ENCODE results near the gene NT5DC2.

The NT5DC2 gene

GRCh38 chr3:52570076-52570475 lies 36.4 kb upstream of the NT5DC2 start:
- Histone ChIP-seq H3K9me2 (replicated peaks; ENCODE audit: control insufficient read depth, low read length) (no peaks in the 10 kb centered on the region), H3K4me3 (ENCODE audit: low read length) (no peak overlapping the region), H3K27me3 (ENCODE audit: control insufficient read depth, low read length) (no peaks in the 10 kb centered on the region), H3K4me2 (ENCODE audit: low read length) (no peak overlapping the region), H3K4me1 (ENCODE audit: control insufficient read depth, low read length) (no peaks in the 10 kb centered on the region), H3K36me3 (ENCODE audit: control insufficient read depth, low read length) (peaks cover 27% of the 10 kb centered on the region), H3K27ac (ENCODE audit: low read depth, low read length) (no peak overlapping the region), H4K20me1 (ENCODE audit: control insufficient read depth, insufficient read depth, low read depth, low read length) (no peaks in the 10 kb centered on the region), H3K9me3 (ENCODE audit: control insufficient read depth, insufficient read depth, low read length) (no peaks in the 10 kb centered on the region), H3K79me2 (ENCODE audit: control insufficient read depth, low read length) (no peaks in the 10 kb centered on the region), H3F3A (ENCODE audit: control insufficient read depth, insufficient read depth) (no peaks in the 10 kb centered on the region)
- no peak for TF ChIP-seq CTCF (IDR thresholded peaks at IDR 0.05; ENCODE audit: low read depth, low read length, poor library complexity, severe bottlenecking)
- no peak for TF ChIP-seq EZH2phosphoT487 (IDR thresholded peaks at IDR 0.05; ENCODE audit: borderline replicate concordance, low read length)

DNA sequence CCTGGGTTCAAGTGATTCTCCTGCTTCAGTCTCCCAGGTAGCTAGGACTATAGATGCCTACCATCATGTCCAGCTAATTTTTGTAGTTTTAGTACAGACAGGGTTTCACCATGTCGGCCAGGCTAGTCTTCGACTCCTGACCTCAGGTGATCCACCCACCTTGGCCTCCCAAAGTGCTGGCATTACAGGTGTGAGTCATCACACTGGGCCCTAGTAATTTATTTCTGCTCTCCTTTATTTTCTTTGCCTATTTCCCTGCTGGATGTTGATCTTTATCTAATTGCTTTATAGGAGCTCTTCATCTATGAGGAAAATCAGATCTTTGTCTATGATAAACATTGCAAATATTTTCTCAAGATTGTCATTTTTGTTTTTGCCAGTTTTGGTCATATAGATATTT lies 34.4 kb upstream of the NT5DC2 start:
- H4K20me1 ChIP-seq (ENCODE audit: control insufficient read depth, insufficient read depth, low read depth, low read length): no peaks in the 10 kb centered on the region
- no peaks in the 10 kb centered on the region for H3K27me3 ChIP-seq (ENCODE audit: control insufficient read depth, low read length)
- no peak overlapping the region for H3K27ac ChIP-seq (ENCODE audit: low read depth, low read length)
- no peaks in the 10 kb centered on the region for H3K4me1 ChIP-seq (ENCODE audit: control insufficient read depth, low read length)
- no peaks in the 10 kb centered on the region for H3K9me2 ChIP-seq (replicated peaks; ENCODE audit: control insufficient read depth, low read length)
- H3K9me3 ChIP-seq (ENCODE audit: control insufficient read depth, insufficient read depth, low read length): no peaks in the 10 kb centered on the region
- no peaks in the 10 kb centered on the region for H3K79me2 ChIP-seq (ENCODE audit: control insufficient read depth, low read length)
- no peaks in the 10 kb centered on the region for H3F3A ChIP-seq (ENCODE audit: control insufficient read depth, insufficient read depth)
- H3K4me2 ChIP-seq (ENCODE audit: low read length): no peak overlapping the region
- H3K4me3 ChIP-seq (ENCODE audit: low read length): no peak overlapping the region
- TF ChIP-seq CTCF (IDR thresholded peaks at IDR 0.05; ENCODE audit: low read depth, low read length, poor library complexity, severe bottlenecking): no peak
- no peak for TF ChIP-seq EZH2phosphoT487 (IDR thresholded peaks at IDR 0.05; ENCODE audit: borderline replicate concordance, low read length)
- H3K36me3 ChIP-seq (ENCODE audit: control insufficient read depth, low read length): peaks cover 22% of the 10 kb centered on the region

GRCh38 chr3:52563984-52564383 lies 30.3 kb upstream of the NT5DC2 start:
- no peaks in the 10 kb centered on the region for H3K9me3 ChIP-seq (ENCODE audit: control insufficient read depth, insufficient read depth, low read length)
- no peak overlapping the region for H3K4me3 ChIP-seq (ENCODE audit: low read length)
- no peaks in the 10 kb centered on the region for H3K79me2 ChIP-seq (ENCODE audit: control insufficient read depth, low read length)
- H3K27ac ChIP-seq (ENCODE audit: low read depth, low read length): no peak overlapping the region
- TF ChIP-seq CTCF (IDR thresholded peaks at IDR 0.05; ENCODE audit: low read depth, low read length, poor library complexity, severe bottlenecking) (no peak), EZH2phosphoT487 (IDR thresholded peaks at IDR 0.05; ENCODE audit: borderline replicate concordance, low read length) (no peak)
- no peaks in the 10 kb centered on the region for H3F3A ChIP-seq (ENCODE audit: control insufficient read depth, insufficient read depth)
- peaks cover 47% of the 10 kb centered on the region for H3K36me3 ChIP-seq (ENCODE audit: control insufficient read depth, low read length)
- no peaks in the 10 kb centered on the region for H3K27me3 ChIP-seq (ENCODE audit: control insufficient read depth, low read length)
- H3K9me2 ChIP-seq (replicated peaks; ENCODE audit: control insufficient read depth, low read length): no peaks in the 10 kb centered on the region
- H3K4me1 ChIP-seq (ENCODE audit: control insufficient read depth, low read length): no peaks in the 10 kb centered on the region
- H4K20me1 ChIP-seq (ENCODE audit: control insufficient read depth, insufficient read depth, low read depth, low read length): no peaks in the 10 kb centered on the region
- no peak overlapping the region for H3K4me2 ChIP-seq (ENCODE audit: low read length)

Data from DOHH2 (cell line).